Mesothelial cell of epicardium (in vitro differentiated cells): ENCODE data around the gene RPRD1A. TPM values are rescaled to one million over a fixed set of nuclear protein-coding genes. Genes with fewer than 3 reads are reported as not detected.

ENCODE experiments used
- DNase-seq, 2 experiments: peaks; one replicate each; pipeline ENCODE4 v3.0.0; 2021; ENCODE audit warnings: low spot score in 2 of 2; ENCODE audit not compliant: unreplicated experiment in 2 of 2
- H3K27ac Mint-ChIP-seq: 2 replicates; pipeline ENCODE4 v1.8.0; 2021; ENCODE audit warnings: mixed read lengths
- H3K27me3 Mint-ChIP-seq: 2 replicates; pipeline ENCODE4 v1.8.0; 2021; ENCODE audit warnings: low read depth, mixed read lengths
- H3K36me3 Mint-ChIP-seq: 2 replicates; pipeline ENCODE4 v1.8.0; 2021; ENCODE audit warnings: mixed read lengths
- H3K4me1 Mint-ChIP-seq: 2 replicates; pipeline ENCODE4 v1.8.0; 2021; ENCODE audit warnings: mixed read lengths
- H3K4me3 Mint-ChIP-seq: 2 replicates; pipeline ENCODE4 v1.8.0; 2021; ENCODE audit warnings: mild to moderate bottlenecking, moderate library complexity, mixed read lengths
- H3K9me3 Mint-ChIP-seq: 2 replicates; pipeline ENCODE4 v1.8.0; 2021; ENCODE audit warnings: mixed read lengths
- CTCF ChIP-seq: fragments of 200-600 bp; sonication (generic); IDR thresholded peaks from one replicate; pipeline ENCODE4 v1.5.0; 2021; ENCODE audit warnings: antibody characterized with exemption; ENCODE audit not compliant: unreplicated experiment
- total RNA-seq: library from RNA; stranded (reverse); gene quantifications from 3 replicates; pipeline ENCODE4 v1.2.1, GENCODE V29; 2021

RPRD1A gene
- total RNA-seq, 1 donor from 2014 or later: 67.0 TPM

GRCh38 chr18:35983147-35983546, 84.2 kb downstream of the RPRD1A start:
- Mint-ChIP-seq H3K9me3 (peaks cover 6% of the 10 kb centered on the region), H3K27ac (no peak overlapping the region), H3K36me3 (peaks cover 43% of the 10 kb centered on the region), H3K4me1 (no peaks in the 10 kb centered on the region), H3K27me3 (no peaks in the 10 kb centered on the region), H3K4me3 (no peak overlapping the region)
- DNase-seq: no peak
- TF ChIP-seq CTCF: no peak

GRCh38 chr18:35982409-35983114, 84.8 kb downstream of the RPRD1A start:
- Mint-ChIP-seq H3K4me1 (no peaks in the 10 kb centered on the region), H3K4me3 (no peak overlapping the region), H3K9me3 (peaks cover 6% of the 10 kb centered on the region), H3K27ac (no peak overlapping the region), H3K36me3 (peaks cover 48% of the 10 kb centered on the region), H3K27me3 (no peaks in the 10 kb centered on the region)
- TF ChIP-seq CTCF: no peak
- no peak for DNase-seq

GRCh38 chr18:35979112-35979511, 88.2 kb downstream of the RPRD1A start:
- no peak for TF ChIP-seq CTCF
- Mint-ChIP-seq H3K9me3 (peaks cover 6% of the 10 kb centered on the region), H3K4me3 (no peak overlapping the region), H3K4me1 (peaks cover 3% of the 10 kb centered on the region), H3K36me3 (peaks cover 55% of the 10 kb centered on the region), H3K27me3 (no peaks in the 10 kb centered on the region), H3K27ac (no peak overlapping the region)
- no peak for DNase-seq

GRCh38 chr18:35974181-35974580, 93.2 kb downstream of the RPRD1A start:
- Mint-ChIP-seq H3K4me1 (peaks cover 20% of the 10 kb centered on the region), H3K9me3 (no peaks in the 10 kb centered on the region), H3K4me3 (peak overlapping the region; percentile 95), H3K36me3 (peaks cover 33% of the 10 kb centered on the region), H3K27ac (peak overlapping the region; percentile 82), H3K27me3 (no peaks in the 10 kb centered on the region)
- DNase-seq: no peak
- no peak for TF ChIP-seq CTCF

GRCh38 chr18:35973650-35974049, 93.7 kb downstream of the RPRD1A start:
- Mint-ChIP-seq H3K9me3 (no peaks in the 10 kb centered on the region), H3K36me3 (peaks cover 30% of the 10 kb centered on the region), H3K4me3 (peak overlapping the region; percentile 95), H3K27ac (peak overlapping the region; percentile 96), H3K4me1 (peaks cover 20% of the 10 kb centered on the region), H3K27me3 (no peaks in the 10 kb centered on the region)
- no peak for DNase-seq
- no peak for TF ChIP-seq CTCF
